SKM-1 (cell line): Measurements from ENCODE around the gene RRP1.

Experiments
- DNase-seq: peaks from one replicate; lab custom pipeline; 2025; ENCODE audit not compliant: unreplicated experiment; lab: John Stamatoyannopoulos, UW

Gene RRP1

GRCh38 chr21:43775795-43776430 lies 13.5 kb upstream of the RRP1 start, which contains the start of gene CSTB:
Gene CSTB, minus strand, starts transcription at chr21:43776308. Its CDS starts 39 bp downstream, at chr21:43776269.
- DNase-seq: no peak

DNA sequence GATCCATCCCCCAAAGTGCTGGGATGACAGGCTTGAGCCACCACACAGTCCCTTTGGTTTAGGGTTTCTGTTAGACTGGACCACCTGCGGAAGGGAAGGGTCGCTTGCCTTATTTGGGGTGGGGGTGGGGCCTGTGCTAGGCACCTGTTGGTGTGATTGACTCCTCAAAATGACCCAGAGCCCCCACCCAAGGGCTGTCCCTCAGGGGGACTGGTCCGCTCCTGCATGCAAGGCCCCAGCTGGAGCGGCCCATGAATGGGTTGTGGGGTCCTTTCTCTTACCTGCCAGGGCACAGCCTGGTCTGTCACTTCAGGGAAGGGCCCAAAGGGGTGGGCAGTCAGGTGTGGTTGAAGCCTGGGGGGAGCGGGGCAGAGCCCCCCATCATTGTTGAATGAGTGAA lies 11.4 kb upstream of the RRP1 start:
- no peak for DNase-seq

DNA sequence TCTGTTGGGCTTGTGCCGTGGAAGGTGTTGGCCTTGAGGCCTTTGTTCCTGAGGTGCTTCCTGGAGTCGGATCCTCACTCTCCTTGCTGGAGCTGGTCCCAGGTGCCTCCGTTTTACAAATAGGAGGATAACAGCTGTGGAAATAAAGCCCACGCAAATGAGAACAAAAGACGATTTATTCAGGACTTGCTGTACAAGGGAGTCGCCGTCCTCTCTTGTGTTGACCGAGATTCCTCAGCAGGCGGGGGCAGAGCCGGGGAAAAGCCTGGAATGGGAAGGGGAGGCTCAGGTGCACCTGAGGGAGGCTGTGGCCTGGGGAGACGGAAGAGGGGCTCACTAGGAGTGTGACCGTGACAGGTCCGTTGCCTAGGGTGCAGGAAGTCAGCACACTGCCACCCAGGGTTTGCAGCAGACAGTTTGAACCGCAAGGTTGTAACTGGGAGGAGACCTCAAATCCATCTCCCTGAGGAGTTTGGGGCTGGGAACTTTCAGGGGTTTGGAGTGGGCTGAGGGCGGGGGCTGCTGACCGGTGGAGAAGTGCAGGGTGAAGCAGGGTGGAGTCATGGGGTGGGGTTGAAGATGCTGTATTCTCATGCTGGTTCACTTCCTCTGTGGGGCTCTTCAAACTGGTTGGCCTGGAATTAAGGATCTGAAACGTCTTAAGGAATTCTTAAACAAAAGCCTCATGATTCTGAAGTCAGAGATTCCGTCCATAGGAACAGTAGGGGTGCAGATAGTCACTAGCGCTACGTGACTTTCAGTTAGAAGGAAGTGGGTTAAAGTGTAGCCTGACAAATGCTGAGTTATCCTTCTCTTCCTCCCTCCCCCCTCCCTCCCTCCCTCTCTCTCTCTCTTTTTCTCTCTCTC lies 10.7 kb upstream of the RRP1 start:
- DNase-seq: no peak

DNA sequence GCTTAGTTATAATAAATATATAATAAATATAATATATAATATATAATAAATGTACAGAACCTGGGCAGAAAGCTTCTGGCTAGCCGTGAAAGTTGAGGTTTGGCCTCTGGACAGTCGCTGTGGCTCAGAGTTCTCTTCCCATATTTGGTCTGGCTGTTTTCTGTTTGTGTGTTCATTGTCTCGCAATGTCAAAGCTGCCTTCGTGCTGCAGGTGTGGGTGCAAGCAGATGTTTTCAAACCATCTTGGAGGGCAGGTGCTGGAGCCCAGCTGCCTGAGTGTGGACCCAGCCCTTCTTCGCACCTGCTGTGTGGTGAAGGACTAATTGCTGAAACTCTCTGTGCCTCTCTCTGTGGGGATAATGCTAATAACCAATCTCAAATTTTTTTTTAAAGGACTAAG lies 9.7 kb upstream of the RRP1 start:
- DNase-seq: no peak

DNA sequence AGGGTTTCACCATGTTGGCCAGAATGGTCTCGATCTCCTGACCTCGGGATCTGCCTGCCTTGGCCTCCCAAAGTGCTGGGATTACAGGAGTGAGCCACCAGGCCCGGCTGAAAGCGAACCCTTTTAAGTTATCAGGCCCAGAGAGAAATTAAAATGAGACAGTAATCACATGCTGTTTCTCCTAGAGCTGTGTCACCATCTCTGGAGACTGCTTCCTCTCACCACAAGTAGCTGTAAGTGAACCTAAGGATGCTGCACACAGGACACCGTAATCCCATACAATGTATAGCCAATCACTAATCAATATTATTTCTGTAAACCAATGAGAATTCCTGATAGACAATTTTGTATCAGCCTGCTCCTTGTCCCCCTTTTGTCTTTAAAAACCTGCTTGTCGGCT lies 7.5 kb upstream of the RRP1 start:
- DNase-seq: no peak

- DNase-seq: no peak
Measured at GRCh38 chr21:43782431-43783097, 6.8 kb upstream of the RRP1 start.

GRCh38 chr21:43783098-43783700 lies 6.2 kb upstream of the RRP1 start:
- no peak for DNase-seq

DNA sequence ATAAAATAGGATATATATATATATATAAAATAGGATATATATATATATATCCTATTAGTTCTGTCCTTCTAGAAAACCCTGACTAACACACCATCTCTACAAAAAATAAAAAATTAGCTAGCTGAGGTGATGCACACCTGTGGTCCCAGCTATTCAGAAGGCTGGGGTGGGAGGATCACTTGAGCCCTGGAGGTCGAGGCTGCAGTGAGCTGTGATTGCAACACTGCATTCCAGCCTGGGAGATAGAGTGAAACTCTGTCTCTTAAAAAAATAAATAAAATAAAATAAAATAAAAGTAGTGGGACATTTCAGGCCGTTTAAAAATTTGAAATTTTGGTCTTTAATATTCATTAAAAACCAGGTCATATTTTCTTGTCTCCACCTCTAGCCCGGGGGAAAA lies 4.2 kb upstream of the RRP1 start:
- DNase-seq: no peak

GRCh38 chr21:43786300-43786806 lies 3.0 kb upstream of the RRP1 start:
- DNase-seq: no peak

DNA sequence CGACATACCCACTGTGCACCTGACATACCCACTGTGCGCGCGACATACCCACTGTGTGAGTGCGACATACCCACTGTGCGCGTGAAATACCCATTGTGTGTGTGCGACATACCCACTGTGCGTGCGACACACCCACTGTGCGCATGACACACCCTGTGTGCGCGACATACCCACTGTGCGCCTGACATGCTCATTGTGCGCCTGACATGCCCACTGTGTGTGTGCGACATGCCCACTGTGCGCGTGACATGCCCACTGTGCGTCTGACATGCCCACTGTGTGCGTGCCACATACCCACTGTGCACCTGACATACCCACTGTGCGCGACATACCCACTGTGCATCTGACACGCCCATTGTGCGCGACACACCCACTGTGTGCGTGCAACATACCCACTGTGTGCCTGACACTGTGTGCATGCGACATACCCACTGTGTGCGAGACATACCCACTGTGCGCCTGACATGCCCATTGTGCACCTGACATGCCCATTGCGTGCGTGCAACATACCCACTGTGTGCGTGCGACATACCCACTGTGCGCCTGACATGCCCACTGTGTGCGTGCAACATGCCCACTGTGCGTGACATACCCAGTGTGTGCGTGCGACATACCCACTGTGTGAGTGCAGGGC lies 2.5 kb upstream of the RRP1 start:
- no peak for DNase-seq

DNA sequence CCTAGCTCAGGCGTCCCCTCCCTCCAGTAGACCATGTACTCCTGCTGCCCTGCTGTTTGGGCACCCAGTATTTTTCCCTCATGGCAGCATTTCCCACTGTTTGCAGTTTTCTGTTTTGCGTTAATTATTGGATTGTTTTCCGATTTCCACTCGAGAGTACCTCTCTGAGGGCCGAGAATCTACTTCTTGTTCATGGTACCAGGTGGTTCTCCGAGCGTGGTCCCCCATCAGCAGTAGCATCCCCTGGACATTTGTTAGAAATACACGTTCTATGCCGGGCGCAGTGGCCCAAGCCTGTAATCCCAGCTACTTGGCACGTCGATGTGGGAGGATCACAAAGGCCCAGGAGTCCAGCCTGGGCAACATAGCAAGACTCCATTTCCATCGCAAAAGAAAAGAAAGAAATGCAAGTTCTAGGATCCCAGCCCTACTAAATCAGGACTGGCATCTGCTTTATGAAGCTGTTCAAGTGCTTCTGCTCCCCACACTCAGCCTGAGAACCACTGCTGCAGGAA lies 690 bp downstream of the RRP1 start:
- no peak for DNase-seq

DNA sequence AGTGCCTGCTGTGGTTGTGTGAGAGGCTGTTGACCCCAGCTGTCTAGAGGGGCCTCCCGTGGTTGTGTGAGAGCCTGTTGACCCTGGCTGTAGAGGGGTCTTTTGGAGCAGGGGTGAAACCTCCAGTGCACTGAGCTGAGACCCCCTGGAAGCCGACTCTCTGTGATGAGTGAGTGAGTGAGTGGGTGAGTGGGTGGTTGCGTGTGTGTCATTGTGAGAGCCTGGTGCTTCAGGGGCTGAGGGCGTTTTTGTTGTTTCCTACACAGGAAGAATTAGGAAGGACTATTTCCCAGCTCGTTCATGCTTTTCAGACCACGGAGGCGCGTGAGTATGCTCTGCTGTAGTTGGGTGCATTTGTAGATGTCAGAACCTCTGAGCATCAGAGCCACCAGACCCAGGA lies 3.0 kb downstream of the RRP1 start:
- no peak for DNase-seq

DNA sequence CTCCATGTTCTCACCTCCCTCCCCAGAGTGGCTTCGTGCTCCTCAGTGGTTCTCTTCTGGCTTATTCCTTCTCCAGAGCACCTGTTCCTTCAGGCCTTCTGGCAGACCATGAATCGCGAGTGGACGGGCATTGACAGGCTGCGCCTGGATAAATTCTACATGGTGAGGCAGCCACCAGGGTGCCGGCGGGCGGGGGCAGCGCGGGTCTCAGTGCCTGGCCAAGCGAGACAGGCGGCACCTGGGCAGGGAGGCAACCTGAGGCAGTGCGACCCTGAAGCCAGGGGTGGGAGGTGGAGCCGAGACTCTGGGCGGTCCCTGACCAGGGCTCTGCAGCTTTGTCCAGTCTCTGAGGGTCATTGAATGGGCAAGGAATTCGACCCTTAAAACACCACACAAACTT lies 3.9 kb downstream of the RRP1 start:
- DNase-seq: no peak

- DNase-seq: no peak
Measured at GRCh38 chr21:43794311-43794710, 4.9 kb downstream of the RRP1 start.

GRCh38 chr21:43794857-43795256 lies 5.5 kb downstream of the RRP1 start:
- DNase-seq: no peak

GRCh38 chr21:43797415-43797814 lies 8.0 kb downstream of the RRP1 start:
- DNase-seq: no peak

DNA sequence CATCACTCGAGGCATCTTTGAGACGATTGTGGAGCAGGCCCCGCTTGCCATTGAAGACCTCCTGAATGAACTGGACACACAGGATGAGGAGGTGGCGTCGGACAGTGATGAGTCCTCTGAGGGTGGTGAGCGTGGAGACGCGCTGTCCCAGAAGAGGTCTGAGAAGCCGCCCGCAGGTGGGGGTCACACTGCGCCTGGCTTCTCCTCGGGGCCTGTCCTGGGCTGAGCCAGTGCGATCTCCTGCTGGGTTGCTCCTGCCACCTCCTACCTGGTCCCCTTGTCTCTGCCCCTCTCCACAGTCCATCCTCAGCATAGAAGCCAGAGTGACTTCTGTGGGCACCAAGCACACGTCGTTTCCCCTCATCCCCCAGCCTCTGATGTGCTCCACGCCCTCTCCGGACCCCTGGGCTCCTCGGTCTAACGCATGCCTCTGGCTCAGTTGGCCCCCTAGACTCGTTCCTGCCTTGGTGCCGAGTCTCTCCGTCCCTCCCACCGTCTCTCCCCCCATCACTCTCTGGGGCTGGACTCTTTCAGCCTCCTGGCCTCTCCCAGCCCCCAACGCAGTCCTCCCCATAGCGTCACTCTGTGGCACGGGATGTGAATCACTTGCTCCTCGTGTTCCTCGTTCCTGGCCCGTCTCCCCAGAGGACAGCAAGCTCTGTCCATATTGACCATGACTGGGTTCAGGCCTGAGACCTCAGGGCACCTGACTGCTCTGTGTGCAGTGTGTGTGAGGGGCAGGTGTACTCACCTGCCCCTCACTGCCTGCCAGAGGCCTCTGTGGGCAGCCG lies 8.7 kb downstream of the RRP1 start:
- no peak for DNase-seq

DNA sequence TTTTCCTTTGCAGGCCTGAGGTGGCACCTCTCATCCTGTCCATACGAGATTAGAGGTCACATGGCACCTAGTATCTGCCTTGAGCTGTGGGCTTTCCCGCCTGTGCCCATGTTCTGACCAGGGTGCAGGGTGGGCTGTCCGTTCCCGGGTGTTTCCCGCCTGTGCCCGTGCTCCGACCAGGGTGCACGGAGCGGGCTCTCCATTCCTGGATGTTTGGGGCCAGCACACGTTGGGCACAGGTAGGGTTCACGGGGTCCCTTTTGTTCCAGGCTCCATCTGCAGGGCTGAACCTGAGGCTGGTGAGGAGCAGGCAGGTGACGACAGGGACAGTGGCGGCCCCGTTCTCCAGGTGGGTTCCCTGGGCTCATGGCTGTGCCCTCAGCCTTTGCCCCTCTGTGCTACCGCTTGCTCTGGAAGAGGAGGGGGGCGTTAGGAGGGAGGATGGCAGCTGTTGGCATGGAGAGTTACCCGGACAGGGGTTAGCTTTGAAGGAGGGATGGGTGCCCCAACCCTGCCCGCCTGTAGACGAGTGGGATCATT lies 10.0 kb downstream of the RRP1 start:
- no peak for DNase-seq

- DNase-seq: no peak
Measured at GRCh38 chr21:43800124-43800523, 10.7 kb downstream of the RRP1 start.

DNA sequence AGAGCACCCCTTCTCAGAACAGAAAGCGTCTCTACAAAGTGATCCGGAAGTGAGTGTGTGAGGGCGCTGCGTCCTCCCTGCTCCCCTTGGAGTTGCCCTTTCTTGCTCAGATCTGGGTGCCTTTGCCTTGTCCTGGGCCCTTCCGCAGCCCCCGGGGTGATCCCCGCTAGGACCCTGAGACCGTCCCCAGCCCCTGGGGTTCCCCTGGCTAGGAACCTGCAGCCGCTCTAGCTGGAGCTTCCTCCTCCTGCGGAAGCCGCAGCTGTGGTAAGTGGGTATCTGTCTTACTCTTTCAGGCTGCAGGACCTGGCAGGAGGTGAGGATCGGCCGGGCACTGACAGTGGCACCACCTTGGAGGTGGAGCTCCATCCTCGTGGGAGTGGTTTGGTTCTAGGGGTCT lies 11.2 kb downstream of the RRP1 start:
- no peak for DNase-seq
